Right atrium auricular region (tissue), 2 donors: ENCODE results near the gene ZDHHC8. TPM values are rescaled to one million over a fixed set of nuclear protein-coding genes. Genes with fewer than 3 reads are reported as not detected.

ENCODE experiments used
- DNase-seq: peaks from one replicate; pipeline ENCODE4 v3.0.0-alpha.2; 2019; ENCODE audit warnings: low spot score
- H3K27ac ChIP-seq, 2 donors: fragments of 200-600 bp; sonication (generic); 1 replicate in 1 of 2; 2 replicates in 1 of 2; pipeline ENCODE4 v1.5.1; 2016 to 2019
- H3K27me3 ChIP-seq, 2 donors: fragments of 200-600 bp; sonication (generic); one replicate each; pipeline versions ENCODE4 v1.5.1 to v1.6.0; 2017 to 2019
- H3K36me3 ChIP-seq: fragments of 200-600 bp; sonication (generic); one replicate; pipeline ENCODE4 v1.5.1; 2016
- H3K4me1 ChIP-seq, 2 donors: fragments of 200-600 bp; sonication (generic); one replicate each; pipeline versions ENCODE4 v1.5.1 to v1.6.0; 2017 to 2019
- H3K4me3 ChIP-seq, 2 donors: fragments of 200-600 bp; sonication (generic); 1 replicate in 1 of 2; 2 replicates in 1 of 2; pipeline ENCODE4 v1.5.1; 2017 to 2019; ENCODE audit warnings: mild to moderate bottlenecking in 1 of 2, moderate library complexity in 1 of 2
- H3K9me3 ChIP-seq, 2 donors: fragments of 200-600 bp; sonication (generic); one replicate each; pipeline ENCODE4 v1.5.1; 2019
- CTCF ChIP-seq, 2 donors: fragments of 200-600 bp; sonication (generic); IDR thresholded peaks; one replicate each; pipeline ENCODE4 v1.5.1; 2019; ENCODE audit warnings: antibody characterized with exemption in 2 of 2
- total RNA-seq, 2 donors: library from RNA; depleted of rRNA; stranded (reverse); fragments of >200 nt; gene quantifications; one replicate each; pipeline ENCODE4 v1.1.0, GENCODE V29; 2016

ZDHHC8 gene
- total RNA-seq, 2 donors from 2014 or later, result 13.5 to 16.6 TPM

- Histone ChIP-seq H3K27me3 (no peaks in the 10 kb centered on the region), H3K4me3 (no peak overlapping the region), H3K27ac (no peak overlapping the region), H3K4me1 (no peaks in the 10 kb centered on the region), H3K9me3 (peaks cover 0 to 7% of the 10 kb centered on the region in 2 donors), H3K36me3 (peaks cover 99% of the 10 kb centered on the region)
- no peak for TF ChIP-seq CTCF (IDR thresholded peaks at IDR 0.05)
- no peak for DNase-seq
Observed at GRCh38 chr22:20093418-20094196, 38.0 kb upstream of the ZDHHC8 start.

GRCh38 chr22:20094197-20094807 lies 37.3 kb upstream of the ZDHHC8 start:
- Histone ChIP-seq H3K27ac (no peak overlapping the region), H3K27me3 (no peaks in the 10 kb centered on the region), H3K36me3 (peaks cover 99% of the 10 kb centered on the region), H3K4me3 (no peak overlapping the region), H3K9me3 (peaks cover 0 to 7% of the 10 kb centered on the region in 2 donors), H3K4me1 (no peaks in the 10 kb centered on the region)
- TF ChIP-seq CTCF (IDR thresholded peaks at IDR 0.05), result no peak
- DNase-seq, result no peak

GRCh38 chr22:20095521-20095920 lies 36.1 kb upstream of the ZDHHC8 start:
- H3K4me3 ChIP-seq, result no peak overlapping the region
- no peak for TF ChIP-seq CTCF (IDR thresholded peaks at IDR 0.05)
- no peaks in the 10 kb centered on the region for H3K4me1 ChIP-seq
- peaks cover 97% of the 10 kb centered on the region for H3K36me3 ChIP-seq
- peaks cover 0 to 7% of the 10 kb centered on the region in 2 donors for H3K9me3 ChIP-seq
- H3K27ac ChIP-seq, result no peak overlapping the region
- no peak for DNase-seq
- H3K27me3 ChIP-seq, result no peaks in the 10 kb centered on the region

- DNase-seq, result no peak
- Histone ChIP-seq H3K4me1 (no peaks in the 10 kb centered on the region), H3K4me3 (no peak overlapping the region), H3K27ac (no peak overlapping the region), H3K27me3 (no peaks in the 10 kb centered on the region), H3K9me3 (peaks cover 0 to 7% of the 10 kb centered on the region in 2 donors), H3K36me3 (peaks cover 94% of the 10 kb centered on the region)
- TF ChIP-seq CTCF (IDR thresholded peaks at IDR 0.05), result no peak
Observed at GRCh38 chr22:20096574-20097420, 34.8 kb upstream of the ZDHHC8 start.

- no peak overlapping the region for H3K4me3 ChIP-seq
- peaks cover 78% of the 10 kb centered on the region for H3K36me3 ChIP-seq
- peaks cover 0 to 7% of the 10 kb centered on the region in 2 donors for H3K9me3 ChIP-seq
- no peak for TF ChIP-seq CTCF (IDR thresholded peaks at IDR 0.05)
- H3K27me3 ChIP-seq, result no peaks in the 10 kb centered on the region
- no peak for DNase-seq
- no peak overlapping the region for H3K27ac ChIP-seq
- no peaks in the 10 kb centered on the region for H3K4me1 ChIP-seq
Observed at GRCh38 chr22:20099099-20099711, 32.4 kb upstream of the ZDHHC8 start.
